Measurements from ENCODE around the gene SH2D5.
A peak's percentile ranks its signal among the peaks of the same experiment; 100 is the strongest.

The SH2D5 gene

DNA sequence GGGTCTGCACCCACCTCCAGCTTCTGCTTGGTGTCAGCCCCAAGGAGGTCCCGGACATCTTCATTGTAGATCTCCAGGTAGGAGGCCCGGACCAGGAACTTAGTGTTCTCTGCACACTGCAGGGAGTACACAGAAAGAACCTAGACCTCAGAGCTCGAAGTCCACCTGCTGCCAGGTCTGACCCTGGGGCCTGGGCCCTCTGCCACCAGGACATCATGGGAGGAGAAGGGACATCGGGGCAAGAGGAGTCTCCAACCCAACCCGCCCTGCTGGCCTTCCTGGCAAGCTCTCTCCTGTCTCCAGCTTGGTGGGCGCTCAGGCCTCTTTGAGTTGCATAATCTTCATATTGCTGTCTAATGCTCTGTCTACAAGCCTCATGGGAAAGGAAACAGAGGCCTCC is 19.1 kb downstream of the SH2D5 start:
- DNase-seq (ENCODE audit: low read depth in 2 of 2): no peak

- DNase-seq (ENCODE audit: low read depth in 2 of 2): no peak
These were observed 20.3 kb downstream of the SH2D5 start for GRCh38 chr1:20712215-20712577.

DNA sequence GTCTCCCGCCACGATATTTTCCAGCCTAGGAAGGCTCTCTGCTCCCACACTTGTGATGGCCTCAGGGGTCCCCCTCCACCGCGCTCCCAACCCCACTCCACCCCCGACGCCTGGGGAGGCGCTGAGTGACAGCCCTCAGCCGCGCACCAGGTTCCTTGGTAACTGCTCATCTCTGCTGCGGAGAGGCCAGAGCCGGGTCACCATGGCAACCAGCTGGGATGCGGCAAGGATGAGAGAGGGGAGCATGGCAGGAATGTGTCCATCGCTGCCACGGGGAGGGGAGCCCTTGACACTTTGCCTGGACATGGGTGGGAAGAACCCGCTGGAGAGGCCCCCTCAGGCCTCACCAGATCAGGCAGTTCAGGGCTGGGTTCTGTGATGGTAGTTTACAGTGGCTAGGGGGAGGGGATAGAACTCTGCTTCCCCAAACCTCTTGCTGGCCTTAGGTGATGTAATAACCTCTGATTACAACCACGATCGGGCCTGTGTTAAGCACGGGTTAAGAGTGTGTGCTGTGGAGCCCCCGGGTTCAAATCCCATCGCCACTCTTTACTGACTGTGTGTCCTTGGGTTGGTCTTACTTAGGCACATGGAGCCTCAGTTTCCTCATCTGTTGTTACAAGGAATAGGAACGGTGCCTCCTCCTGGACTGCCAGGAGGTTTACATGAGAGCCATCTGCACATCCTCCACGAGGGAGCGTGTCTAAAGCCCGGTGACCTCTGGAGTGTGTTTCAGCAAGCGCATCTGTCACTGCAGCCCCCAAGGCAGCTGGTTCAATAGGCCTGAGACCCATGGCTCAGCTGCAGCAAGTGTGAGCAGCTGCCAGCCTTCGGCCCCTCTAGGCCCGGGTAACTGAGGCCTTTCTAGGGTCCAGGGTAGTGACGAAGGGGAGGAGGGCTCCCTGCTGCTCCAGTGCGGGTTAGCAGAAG is 21.0 kb downstream of the SH2D5 start:
- no peak for DNase-seq (ENCODE audit: low read depth in 2 of 2)

GRCh38 chr1:20710469-20711284 is 21.8 kb downstream of the SH2D5 start:
- no peak for DNase-seq (ENCODE audit: low read depth in 2 of 2)

- no peak for DNase-seq (ENCODE audit: low read depth in 2 of 2)
These were observed 22.6 kb downstream of the SH2D5 start for GRCh38 chr1:20709868-20710267.

- DNase-seq (ENCODE audit: low read depth in 2 of 2): no peak
These were observed 23.6 kb downstream of the SH2D5 start for GRCh38 chr1:20708891-20709290.

DNA sequence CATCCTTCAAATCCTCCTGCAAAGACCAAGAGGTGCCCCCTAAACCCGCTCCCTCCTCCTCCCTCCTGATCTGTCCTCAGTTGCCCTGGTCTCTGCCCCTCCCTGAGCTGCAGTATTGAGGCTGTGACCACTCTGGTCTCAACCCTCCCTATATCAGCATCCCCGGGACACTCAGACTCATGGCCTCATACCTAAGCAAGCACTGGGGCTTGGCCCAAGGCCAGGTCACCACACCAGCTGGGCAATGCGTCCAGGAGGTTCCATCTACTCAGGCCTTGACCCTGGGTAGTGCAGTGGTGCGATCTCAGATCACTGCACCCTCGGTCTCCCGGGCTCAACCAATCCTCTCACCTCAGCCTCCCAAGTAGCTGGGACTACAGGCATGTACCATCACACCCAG is 24.4 kb downstream of the SH2D5 start:
- no peak for DNase-seq (ENCODE audit: low read depth in 2 of 2)

- no peak for DNase-seq (ENCODE audit: low read depth in 2 of 2)
These were observed 25.7 kb downstream of the SH2D5 start for GRCh38 chr1:20706841-20707240.

DNA sequence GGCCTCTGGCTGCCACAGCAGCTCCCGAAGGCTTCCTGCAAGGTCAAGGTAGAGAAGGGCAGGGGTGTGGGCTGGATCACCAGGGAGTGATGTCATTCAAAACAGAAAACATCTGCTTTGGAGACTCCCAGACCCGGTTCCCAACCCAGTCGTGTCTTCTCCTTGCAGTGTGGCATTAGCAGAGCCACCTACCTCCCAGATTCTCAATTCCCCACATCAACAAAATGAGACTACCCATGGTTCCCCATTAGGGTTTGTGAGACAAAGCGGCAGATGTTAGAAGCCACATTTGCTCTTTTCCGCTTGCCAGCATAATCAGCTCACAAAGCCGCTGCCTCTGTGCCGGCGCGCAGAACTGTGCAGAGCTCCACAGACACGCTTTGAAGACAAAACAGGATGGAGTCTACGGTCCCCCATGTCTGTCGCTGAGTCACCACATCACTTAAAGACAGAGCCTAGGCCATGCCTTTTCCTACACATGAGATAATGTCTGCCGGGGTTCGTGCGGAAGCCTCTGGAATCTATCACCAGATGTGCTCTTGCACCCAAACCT is 27.2 kb downstream of the SH2D5 start:
- DNase-seq (ENCODE audit: low read depth in 2 of 2): no peak

- DNase-seq (ENCODE audit: low read depth in 2 of 2): no peak
These were observed 27.9 kb downstream of the SH2D5 start for GRCh38 chr1:20704390-20705202.

DNA sequence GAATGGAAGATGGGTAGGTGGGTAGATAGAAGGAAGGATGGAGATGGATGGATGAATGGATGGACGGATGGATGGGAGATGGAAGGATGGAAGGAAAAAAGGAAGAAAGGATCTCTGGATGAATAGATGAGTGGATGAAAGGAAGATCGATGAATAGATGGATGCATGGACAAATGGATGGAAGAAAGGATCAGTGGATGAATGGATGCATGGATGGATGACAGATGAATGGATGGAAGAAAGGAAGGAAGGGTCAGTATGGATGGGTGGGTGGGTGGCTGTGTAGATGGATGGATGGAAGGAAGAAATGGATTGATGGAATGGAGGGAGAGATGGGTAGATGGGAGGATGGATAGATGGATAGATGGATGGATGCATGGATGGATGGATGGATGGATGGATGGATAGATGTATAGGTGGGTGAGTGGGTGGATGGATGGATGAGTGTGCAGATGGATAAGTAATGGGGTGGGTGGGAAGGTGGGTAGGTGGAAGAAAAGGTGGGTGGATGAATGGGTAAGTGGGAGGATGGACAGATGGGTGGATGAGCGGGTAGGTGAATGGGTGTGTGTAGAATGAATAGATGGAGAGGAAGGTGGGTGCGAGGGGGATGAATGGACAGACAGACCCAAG is 29.3 kb downstream of the SH2D5 start:
- DNase-seq (ENCODE audit: low read depth in 2 of 2): no peak

DNA sequence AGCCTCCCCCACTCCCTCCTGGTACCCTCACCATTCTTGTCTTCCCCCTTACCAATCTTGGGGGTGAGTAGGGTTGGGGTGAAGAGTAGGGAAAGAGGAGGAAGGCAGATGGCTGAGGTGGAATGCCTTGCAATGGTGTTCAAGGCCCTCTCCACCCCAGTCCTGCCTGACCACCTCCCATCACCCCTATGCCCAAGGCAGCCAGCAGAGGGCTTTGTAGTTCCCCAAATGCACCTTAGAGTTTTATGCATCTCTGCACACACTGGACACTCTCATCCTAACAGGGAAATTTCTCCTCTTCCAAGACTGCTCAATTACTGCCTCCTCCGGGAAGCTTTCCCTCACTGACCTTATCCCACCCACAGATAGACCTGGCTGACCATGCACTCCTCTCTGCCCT is 30.1 kb downstream of the SH2D5 start:
- DNase-seq (ENCODE audit: low read depth in 2 of 2): no peak

DNA sequence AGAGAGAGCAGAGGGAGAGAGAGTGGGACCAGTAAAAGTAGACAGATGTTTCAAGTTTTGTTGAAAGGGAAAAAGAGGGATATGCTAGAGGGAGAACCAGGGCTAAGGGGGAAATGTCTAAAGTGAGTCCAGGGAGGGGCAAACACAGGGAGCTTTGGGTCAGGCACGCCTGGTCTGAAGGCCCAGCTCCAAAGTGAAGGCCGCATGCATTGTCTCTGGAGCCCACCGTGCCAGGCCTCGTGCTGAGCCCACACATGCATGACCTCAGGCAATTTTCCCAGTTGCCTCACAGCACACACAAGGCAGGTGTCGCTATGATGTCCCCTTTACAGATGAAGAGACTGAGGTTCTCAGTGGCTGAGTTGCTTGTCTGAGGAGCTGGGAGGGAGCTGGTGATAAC is 30.7 kb downstream of the SH2D5 start:
- no peak for DNase-seq (ENCODE audit: low read depth in 2 of 2)

GRCh38 chr1:20701446-20701845 is 31.1 kb downstream of the SH2D5 start:
- DNase-seq (ENCODE audit: low read depth in 2 of 2): no peak

DNA sequence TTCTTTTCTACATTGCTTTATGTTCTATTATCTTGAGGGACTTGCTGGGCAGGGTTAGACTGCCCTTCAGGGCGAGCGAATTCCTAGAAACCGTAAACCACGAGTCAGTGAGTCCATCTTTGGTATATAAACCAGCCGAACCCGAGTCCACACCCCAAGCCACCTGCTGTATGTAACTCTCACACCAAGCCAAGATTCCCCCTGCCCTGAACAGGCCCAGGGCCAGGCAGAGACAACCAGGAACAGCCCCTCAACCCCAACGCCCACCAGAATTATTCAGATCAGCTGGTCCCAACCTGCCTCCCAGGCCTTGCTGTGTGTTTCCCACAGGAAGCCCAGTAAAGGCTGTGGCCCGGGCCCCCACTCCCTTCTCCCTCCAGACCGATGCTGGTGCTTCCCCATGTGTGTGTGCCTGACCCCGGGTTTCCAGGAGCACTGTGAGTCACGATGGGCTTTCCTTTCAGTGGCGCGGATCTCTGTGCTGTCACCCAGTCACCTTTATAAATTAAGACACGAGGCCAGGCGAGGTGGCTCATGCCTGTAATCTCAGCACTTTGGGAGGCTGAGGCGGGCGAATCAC is 31.8 kb downstream of the SH2D5 start:
- DNase-seq (ENCODE audit: low read depth in 2 of 2): no peak

GRCh38 chr1:20699558-20699957 is 32.9 kb downstream of the SH2D5 start:
- no peak for DNase-seq (ENCODE audit: low read depth in 2 of 2)

GRCh38 chr1:20698195-20698910 is 34.1 kb downstream of the SH2D5 start:
- no peak for DNase-seq (ENCODE audit: low read depth in 2 of 2)

GRCh38 chr1:20697563-20697962 is 34.9 kb downstream of the SH2D5 start:
- no peak for DNase-seq (ENCODE audit: low read depth in 2 of 2)

DNA sequence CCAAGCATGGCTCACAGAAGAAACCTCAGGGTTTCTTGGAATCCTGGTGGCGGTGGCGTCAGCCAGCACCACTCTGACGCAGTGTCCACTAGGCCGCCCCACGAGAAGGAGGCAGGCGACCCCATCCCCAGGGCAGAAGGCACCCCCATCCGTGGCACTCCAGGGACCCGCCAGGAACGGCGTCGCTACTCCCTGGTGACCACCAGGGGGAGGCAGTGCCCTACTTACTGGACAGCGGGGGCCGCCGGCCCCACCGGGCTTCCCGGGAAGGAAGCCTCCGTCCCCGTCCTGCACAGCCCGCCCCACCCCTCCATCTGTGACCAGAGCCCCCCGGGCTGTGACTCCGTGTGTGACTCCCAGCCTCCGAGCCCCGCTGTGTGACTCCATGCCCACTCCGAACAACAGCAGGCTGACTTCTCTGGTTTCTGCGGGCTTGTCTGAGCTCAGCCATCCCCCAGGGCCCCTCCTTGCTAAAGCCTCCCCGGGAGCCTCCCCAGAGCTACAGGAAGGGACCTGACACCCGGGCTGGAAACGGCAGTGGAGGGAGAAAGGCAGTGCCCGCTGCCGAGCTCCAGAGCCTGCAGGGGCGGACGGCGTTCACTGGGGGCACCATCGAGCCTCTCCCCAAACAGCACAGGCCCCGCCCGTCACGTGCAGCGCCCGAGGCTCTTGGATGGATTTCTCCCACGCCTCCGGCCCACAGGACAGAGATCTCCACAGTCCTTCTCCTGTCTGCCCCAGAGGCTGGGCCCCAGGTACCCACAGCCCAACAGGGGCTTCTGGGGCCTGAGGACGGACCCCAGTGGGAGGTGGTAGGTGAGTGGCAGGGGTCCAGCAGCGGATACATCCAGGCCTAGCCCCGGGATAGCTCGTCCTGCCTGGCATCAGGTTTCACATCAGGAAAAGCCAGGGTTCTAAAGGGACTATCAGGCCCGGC is 35.8 kb downstream of the SH2D5 start:
- peak; percentile 37 to 54 for DNase-seq (ENCODE audit: low read depth in 2 of 2)

Measured in activated CD8-positive, alpha-beta memory T cell treated with anti-CD3 and anti-CD28 coated beads for 4 hours (primary cell).